Activated naive CD8-positive, alpha-beta T cell treated with anti-CD3 and anti-CD28 coated beads, Interleukin-2, amount 50 U/mL, for 16 hours (primary cell): ENCODE measurements around the gene MYPN.
"Not testable (repeated sequence)": the region's sequence is repeated elsewhere in the genome, so short reads cannot be mapped to it uniquely, and the experiment has no call there.

Experiments
- DNase-seq: peaks from one replicate; pipeline ENCODE4 v3.0.0-alpha.2; 2020; ENCODE audit warnings: low read depth, low spot score

MYPN gene

GRCh38 chr10:68135922-68136792, 26.9 kb downstream of the MYPN start:
- DNase-seq: no peak

- no peak for DNase-seq
These were observed 27.9 kb downstream of the MYPN start for GRCh38 chr10:68137171-68137570.

- DNase-seq: no peak
These were observed 29.2 kb downstream of the MYPN start for GRCh38 chr10:68138526-68138925.

GRCh38 chr10:68139448-68140272, 30.4 kb downstream of the MYPN start:
- DNase-seq: no peak

GRCh38 chr10:68142761-68143160, 33.5 kb downstream of the MYPN start:
- no peak for DNase-seq

GRCh38 chr10:68144709-68145108, 35.4 kb downstream of the MYPN start:
- no peak for DNase-seq

- DNase-seq: no peak
These were observed 36.4 kb downstream of the MYPN start for GRCh38 chr10:68145705-68146104.

- no peak for DNase-seq
These were observed 36.8 kb downstream of the MYPN start for GRCh38 chr10:68146133-68146532.

GRCh38 chr10:68151453-68151852, 42.2 kb downstream of the MYPN start:
- no peak for DNase-seq

GRCh38 chr10:68153473-68154210, 44.4 kb downstream of the MYPN start:
- DNase-seq: no peak

- no peak for DNase-seq
These were observed 44.9 kb downstream of the MYPN start for GRCh38 chr10:68154211-68154497.

- DNase-seq: no peak
These were observed 46.4 kb downstream of the MYPN start for GRCh38 chr10:68155615-68156210.

GRCh38 chr10:68156373-68157185, 47.3 kb downstream of the MYPN start:
- peak; percentile 25 for DNase-seq

- DNase-seq: not testable (repeated sequence)
These were observed 48.2 kb downstream of the MYPN start for GRCh38 chr10:68157522-68157921.

- DNase-seq: no peak
These were observed 48.7 kb downstream of the MYPN start for GRCh38 chr10:68158031-68158430.

GRCh38 chr10:68163735-68164134, 54.4 kb downstream of the MYPN start:
- no peak for DNase-seq

- no peak for DNase-seq
These were observed 56.4 kb downstream of the MYPN start for GRCh38 chr10:68165643-68166042.

- DNase-seq: no peak
These were observed 57.7 kb downstream of the MYPN start for GRCh38 chr10:68166871-68167585.

GRCh38 chr10:68167586-68168189, 58.4 kb downstream of the MYPN start:
- DNase-seq: no peak

GRCh38 chr10:68171539-68172080, 62.3 kb downstream of the MYPN start:
- no peak for DNase-seq
